H1 (cell line): Measurements from ENCODE around the gene RBM45. TPM values are rescaled to one million over a fixed set of nuclear protein-coding genes. Genes with fewer than 3 reads are reported as not detected.

Experiments used
- CTCF ChIA-PET: fragments of 300-600 bp; sonication (Branson Sonifier 250); formaldehyde crosslinking; loops from one replicate; lab custom pipeline; 2021; ENCODE audit not compliant: partially characterized antibody; lab: Charles Lee
- POLR2A ChIA-PET: fragments of 300-600 bp; sonication (Branson Sonifier 250); formaldehyde crosslinking; loops from one replicate; lab custom pipeline; 2021; ENCODE audit warnings: inconsistent platforms; ENCODE audit not compliant: partially characterized antibody; lab: Charles Lee
- DNase-seq, 2 experiments: peaks; one replicate each; pipeline versions ENCODE4 v3.0.0 to v3.0.0-alpha.2; 2010 to 2022; ENCODE audit warnings: low spot score in 2 of 2, low read depth in 1 of 2, mixed read lengths in 1 of 2
- FAIRE-seq: peaks from 2 replicates; lab custom pipeline; 2011; peaks lifted over from hg19 to GRCh38; lab: Jason Lieb, UNC
- H2AFZ ChIP-seq: 2 replicates; pipeline ENCODE4 v1.8.1; 2012; ENCODE audit warnings: low read length, inconsistent platforms
- H2AK5ac ChIP-seq: 2 replicates; pipeline ENCODE4 v1.6.1; 2013; ENCODE audit warnings: low read depth, low read length
- H2BK120ac ChIP-seq: replicated peaks from 2 replicates; pipeline ENCODE3; 2013; ENCODE audit warnings: low read depth, low read length, inconsistent platforms
- H2BK12ac ChIP-seq: 2 replicates; pipeline ENCODE4 v1.6.1; 2013; ENCODE audit warnings: low read depth, low read length
- H2BK15ac ChIP-seq: 2 replicates; pipeline ENCODE4 v1.6.1; 2013; ENCODE audit warnings: low read length
- H2BK20ac ChIP-seq: 2 replicates; pipeline ENCODE4 v1.6.1; 2013; ENCODE audit warnings: low read length
- H2BK5ac ChIP-seq: 2 replicates; pipeline ENCODE4 v1.6.1; 2013; ENCODE audit warnings: low read depth, low read length
- H3K14ac ChIP-seq: 2 replicates; pipeline ENCODE4 v1.6.1; 2013; ENCODE audit warnings: inconsistent platforms; ENCODE audit not compliant: insufficient read length
- H3K18ac ChIP-seq: 2 replicates; pipeline ENCODE4 v1.6.1; 2013; ENCODE audit warnings: low read length; ENCODE audit errors: extremely low read depth
- H3K23ac ChIP-seq: 2 replicates; pipeline ENCODE4 v1.6.1; 2013; ENCODE audit warnings: inconsistent platforms; ENCODE audit not compliant: insufficient read length
- H3K23me2 ChIP-seq: 2 replicates; pipeline ENCODE4 v1.6.1; 2013; ENCODE audit warnings: low read depth, low read length
- H3K27ac ChIP-seq: 2 replicates; pipeline ENCODE4 v1.6.1; 2011; ENCODE audit warnings: low read depth, low read length, inconsistent platforms
- H3K27me3 ChIP-seq, 4 experiments: replicated peaks in 1 of 4; 1 replicate in 1 of 4; 2 replicates in 3 of 4; pipeline versions ENCODE4 v1.6.1 to v1.8.1; 2011 to 2013; ENCODE audit warnings: low read length in 3 of 4, mild to moderate bottlenecking in 3 of 4, inconsistent platforms in 2 of 4, mixed read lengths in 2 of 4, moderate library complexity in 1 of 4; ENCODE audit not compliant: control insufficient read depth in 3 of 4, insufficient read depth in 3 of 4; ENCODE audit errors: extremely low read depth in 1 of 4
- H3K36me3 ChIP-seq, 4 experiments: 2 replicates each; pipeline versions ENCODE4 v1.6.1 to v1.8.1; 2011 to 2013; ENCODE audit warnings: mild to moderate bottlenecking in 4 of 4, low read length in 3 of 4, moderate library complexity in 2 of 4, control low read depth in 1 of 4, inconsistent platforms in 1 of 4; ENCODE audit not compliant: insufficient read depth in 4 of 4, control insufficient read depth in 2 of 4
- H3K4ac ChIP-seq: replicated peaks from 2 replicates; pipeline ENCODE3; 2013; ENCODE audit warnings: low read length, low read depth, mixed read lengths, inconsistent platforms; ENCODE audit not compliant: insufficient read length
- H3K4me1 ChIP-seq, 4 experiments: replicated peaks in 1 of 4; 1 replicate in 1 of 4; 2 replicates in 3 of 4; pipeline versions ENCODE4 v1.6.1 to v1.8.1; 2011 to 2013; ENCODE audit warnings: low read length in 3 of 4, inconsistent platforms in 2 of 4, mixed read lengths in 1 of 4; ENCODE audit not compliant: insufficient read depth in 4 of 4, control insufficient read depth in 3 of 4
- H3K4me2 ChIP-seq, 2 experiments: 2 replicates each; pipeline versions ENCODE4 v1.6.1 to v1.8.1; 2011 to 2013; ENCODE audit warnings: low read depth in 2 of 2, low read length in 2 of 2, control low read depth in 1 of 2, inconsistent platforms in 1 of 2, mild to moderate bottlenecking in 1 of 2; ENCODE audit not compliant: insufficient read depth in 1 of 2
- H3K4me3 ChIP-seq, 4 experiments: fragments of 200-600, 300-600 bp in 1 of 4; sonication (generic), shearing (Covaris generic), sonication (Bioruptor Twin) in 1 of 4; 2 replicates each; pipeline versions ENCODE4 v1.5.1 to v1.8.1; 2011 to 2016; ENCODE audit warnings: low read length in 4 of 4, low read depth in 3 of 4, control low read depth in 2 of 4, inconsistent platforms in 2 of 4, mild to moderate bottlenecking in 2 of 4, mixed read lengths in 1 of 4, moderate library complexity in 1 of 4; ENCODE audit not compliant: insufficient read depth in 2 of 4; ENCODE audit errors: extremely low read depth in 1 of 4
- H3K56ac ChIP-seq: replicated peaks from 2 replicates; pipeline ENCODE3; 2013; ENCODE audit warnings: low read depth, mild to moderate bottlenecking, mixed read lengths, low read length, inconsistent platforms; ENCODE audit not compliant: insufficient read length
- H3K79me1 ChIP-seq: 2 replicates; pipeline ENCODE4 v1.6.1; 2013; ENCODE audit warnings: low read depth, low read length, control low read depth
- H3K79me2 ChIP-seq, 2 experiments: 2 replicates each; pipeline versions ENCODE4 v1.6.1 to v1.8.1; 2012 to 2013; ENCODE audit warnings: low read length in 2 of 2, mild to moderate bottlenecking in 2 of 2, inconsistent platforms in 1 of 2; ENCODE audit not compliant: insufficient read depth in 2 of 2, control insufficient read depth in 1 of 2
- H3K9ac ChIP-seq, 4 experiments: replicated peaks in 1 of 4; 1 replicate in 1 of 4; 2 replicates in 3 of 4; pipeline versions ENCODE4 v1.6.1 to v1.8.1; 2011 to 2013; ENCODE audit warnings: low read depth in 3 of 4, low read length in 3 of 4, control low read depth in 2 of 4, mild to moderate bottlenecking in 2 of 4, moderate library complexity in 2 of 4, inconsistent platforms in 1 of 4; ENCODE audit errors: extremely low read depth in 1 of 4
- H3K9me3 ChIP-seq, 2 experiments: 2 replicates each; pipeline versions ENCODE4 v1.6.1 to v1.8.1; 2012 to 2013; ENCODE audit warnings: mild to moderate bottlenecking in 2 of 2, moderate library complexity in 2 of 2, control low read depth in 1 of 2, inconsistent platforms in 1 of 2, low read depth in 1 of 2, low read length in 1 of 2, mixed read lengths in 1 of 2; ENCODE audit not compliant: insufficient read depth in 2 of 2
- H4K20me1 ChIP-seq, 2 experiments: replicated peaks in 1 of 2; 2 replicates each; pipeline versions ENCODE3 to v1.8.1; 2011 to 2013; ENCODE audit warnings: inconsistent platforms in 2 of 2, low read length in 2 of 2, mild to moderate bottlenecking in 1 of 2; ENCODE audit not compliant: insufficient read depth in 2 of 2, control insufficient read depth in 1 of 2
- H4K5ac ChIP-seq: 2 replicates; pipeline ENCODE4 v1.6.1; 2013; ENCODE audit warnings: low read length, low read depth, mixed read lengths, inconsistent platforms; ENCODE audit not compliant: insufficient read length
- H4K8ac ChIP-seq: 2 replicates; pipeline ENCODE4 v1.8.0; 2013; ENCODE audit warnings: mild to moderate bottlenecking, moderate library complexity, low read length, inconsistent platforms; ENCODE audit not compliant: insufficient read depth; ENCODE audit errors: extremely low read depth
- H4K91ac ChIP-seq: replicated peaks from 2 replicates; pipeline ENCODE3; 2013; ENCODE audit warnings: low read length, mixed read lengths, inconsistent platforms; ENCODE audit not compliant: insufficient read length
- KDM5A ChIP-seq: fragments of 200-600 bp; IDR thresholded peaks from 2 replicates; pipeline ENCODE4 v1.7.1; 2012; ENCODE audit warnings: mild to moderate bottlenecking, low read length, inconsistent platforms, mixed read lengths
- RBBP5 ChIP-seq: IDR thresholded peaks from 2 replicates; pipeline ENCODE4 v1.7.1; 2012; ENCODE audit warnings: low read depth, mild to moderate bottlenecking, inconsistent platforms, low read length, moderate library complexity, borderline replicate concordance
- WGBS, 2 experiments: shearing (Covaris generic) in 1 of 2; methylation state at CpG; one replicate each; pipeline versions ENCODE4 v1.1.6 to v1.1.7; 2013 to 2015; ENCODE audit warnings: low lambda C conversion rate in 2 of 2, mixed read lengths in 2 of 2, inconsistent platforms in 1 of 2, low coverage in 1 of 2, missing lambda C conversion rate in 1 of 2; ENCODE audit not compliant: insufficient replicate concordance in 2 of 2, insufficient coverage in 1 of 2, insufficient read length in 1 of 2; ENCODE audit errors: extremely low coverage in 1 of 2, missing lambda C conversion rate in 1 of 2; 5-methylcytosine and 5-hydroxymethylcytosine counted together
- polyA plus RNA-seq, 7 experiments: library from polyadenylated mRNA; depleted of rRNA in 3 of 7; stranded (reverse) in 5 of 7; unstranded in 2 of 7; fragments of >200 nt in 5 of 7; fragments of 200-250 nt in 2 of 7; gene quantifications; 1 replicate in 5 of 7; 2 replicates in 1 of 7; 4 replicates in 1 of 7; pipeline versions ENCODE4 v1.2.1 to v1.2.3, GENCODE V29; 2011 to 2013; ENCODE audit warnings: missing spikeins in 2 of 7, mixed read lengths in 2 of 7
- total RNA-seq: library from RNA; stranded (reverse); fragmentation: NEBNext Ultra II Directional; extraction: Animal tissue kit (Norgen Biotek cat#: 25700); gene quantifications from 2 replicates; pipeline ENCODE4 v1.2.1, GENCODE V29; 2021

The RBM45 gene
- total and polyA plus RNA-seq, 2 of the 8 experiments (the other 6 are each of a cell fraction or from before 2014, with no cell fraction given), result 4.7 to 10.4 TPM

GRCh38 chr2:178070824-178071223 is 41.4 kb upstream of the RBM45 start:
- Histone ChIP-seq H2AK5ac (no peak overlapping the region), H4K8ac (no peak overlapping the region), H3K18ac (no peak overlapping the region), H4K5ac (no peak overlapping the region), H3K14ac (no peak overlapping the region), H3K79me1 (no peaks in the 10 kb centered on the region), H3K36me3 (no peaks in the 10 kb centered on the region), H3K9me3 (no peaks in the 10 kb centered on the region), H3K4me2 (no peak overlapping the region), H4K20me1 (no peaks in the 10 kb centered on the region), H3K56ac (no peak overlapping the region), H3K4me1 (peaks cover 0 to 7% (median 1%) of the 10 kb centered on the region in 4 experiments; a peak in 2 of 7 replicates), H2BK20ac (no peak overlapping the region), H2BK15ac (no peak overlapping the region), H3K23ac (no peak overlapping the region), H2BK120ac (no peak overlapping the region), H2BK5ac (no peak overlapping the region), H3K23me2 (peaks cover 9% of the 10 kb centered on the region), H3K27me3 (peaks cover 0 to 13% (median 11%) of the 10 kb centered on the region in 4 experiments; a peak in 4 of 7 replicates), H2AFZ (no peak overlapping the region), H2BK12ac (no peak overlapping the region), H3K27ac (no peak overlapping the region), H3K4me3 (no peak overlapping the region), H3K9ac (no peak overlapping the region), H3K4ac (no peak overlapping the region), H3K79me2 (no peaks in the 10 kb centered on the region), H4K91ac (no peak overlapping the region)
- WGBS, 2 experiments, result 87% methylated on average over 2 of the region's 2 CpGs; no CpG with 5 or more reads in 1 of the 2 experiments
- DNase-seq, result no peak
- ChIA-PET POLR2A (no interaction called here), CTCF (interaction anchor here (0.8 to 2.0 kb wide), 6 partner anchors 12 to 308 kb away, joined by 3 to 16 read pairs (median 5); no protein-coding TSS in a partner anchor)
- no peak for FAIRE-seq
- no peak for TF ChIP-seq RBBP5
- no peak for TF ChIP-seq KDM5A
